NCI-H2196 treated with DMSO at 0.1 percent for 48 hours (cell line): ENCODE data around the gene ANK3.

Source experiments
- DNase-seq: peaks from one replicate; lab custom pipeline; 2025; ENCODE audit not compliant: unreplicated experiment; lab: John Stamatoyannopoulos, UW

Gene ANK3

DNA sequence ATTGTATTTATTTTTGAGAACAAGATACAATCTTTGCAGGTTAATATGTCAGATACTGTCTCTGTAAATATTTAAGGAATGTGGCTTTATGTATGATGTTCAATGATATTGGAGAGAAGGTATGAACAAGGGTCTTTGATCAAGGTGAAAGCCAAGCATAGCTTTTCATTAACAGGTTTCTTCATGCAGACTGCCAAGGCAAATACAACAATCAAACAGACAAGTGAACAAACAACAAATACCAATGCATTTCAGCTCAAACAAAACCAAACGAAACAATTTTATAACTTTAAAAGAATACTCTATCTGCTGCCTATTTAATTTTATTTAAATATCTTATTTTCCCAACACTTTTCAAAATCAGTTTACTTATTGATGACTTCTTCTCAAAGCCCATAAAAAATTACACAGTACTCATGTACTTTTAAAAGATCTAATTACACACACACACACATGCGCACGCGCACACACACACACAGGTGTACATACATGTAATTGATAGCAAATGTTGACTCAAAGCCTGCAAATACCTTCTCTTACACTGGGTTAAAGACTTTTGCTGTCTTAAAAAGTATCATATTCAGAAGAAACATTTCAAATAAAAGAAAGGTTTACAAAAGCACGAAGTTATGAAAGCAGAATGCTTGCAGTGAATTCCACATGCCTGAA, 282.2 kb downstream of the ANK3 start:
- DNase-seq: no peak

DNA sequence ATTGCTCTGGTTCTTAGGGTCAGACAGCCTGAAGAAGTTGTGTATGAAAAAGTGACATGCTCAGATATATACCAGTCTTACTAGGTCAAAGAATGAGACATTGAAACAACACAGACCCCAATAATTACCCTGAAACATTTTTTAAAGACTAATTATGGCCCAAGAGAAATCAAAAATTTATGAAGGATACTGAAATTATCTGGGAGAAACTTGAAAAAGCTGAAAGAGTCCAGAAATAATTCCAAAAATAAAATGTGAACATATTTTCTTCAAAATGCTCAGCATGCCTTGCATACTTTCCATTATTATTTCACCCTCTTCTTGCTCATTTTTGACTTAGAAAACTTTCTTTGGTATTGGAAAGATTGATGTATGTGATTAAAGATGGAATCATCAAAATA, 284.4 kb downstream of the ANK3 start:
- DNase-seq: no peak

- DNase-seq: no peak
These were observed 287.9 kb downstream of the ANK3 start for GRCh38 chr10:60101821-60102220.

- DNase-seq: no peak
These were observed 289.5 kb downstream of the ANK3 start for GRCh38 chr10:60099998-60100747.

GRCh38 chr10:60098677-60099601, 290.7 kb downstream of the ANK3 start:
- no peak for DNase-seq

- no peak for DNase-seq
These were observed 292.7 kb downstream of the ANK3 start for GRCh38 chr10:60096761-60097513.

GRCh38 chr10:60093317-60093716, 296.4 kb downstream of the ANK3 start:
- no peak for DNase-seq

- no peak for DNase-seq
These were observed 302.8 kb downstream of the ANK3 start for GRCh38 chr10:60086862-60087261.

DNA sequence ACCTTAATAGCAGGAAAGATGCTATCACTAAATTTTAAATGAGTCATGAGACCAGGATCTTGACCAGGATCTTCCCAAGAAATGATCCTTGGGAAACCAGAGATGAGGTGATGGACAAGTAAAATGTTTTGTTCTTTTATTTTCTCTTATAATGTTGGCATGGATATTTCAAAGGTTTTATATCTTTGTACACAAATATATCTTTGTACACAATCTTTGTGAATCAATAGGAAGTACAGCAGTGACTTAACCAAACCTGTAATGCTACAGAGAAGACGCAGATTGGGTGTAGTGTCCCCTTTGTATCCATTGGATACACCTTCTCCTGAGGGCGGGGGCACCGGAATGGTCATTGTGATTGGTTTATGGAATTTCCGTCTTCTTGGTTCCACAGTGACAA, 303.3 kb downstream of the ANK3 start:
- no peak for DNase-seq

DNA sequence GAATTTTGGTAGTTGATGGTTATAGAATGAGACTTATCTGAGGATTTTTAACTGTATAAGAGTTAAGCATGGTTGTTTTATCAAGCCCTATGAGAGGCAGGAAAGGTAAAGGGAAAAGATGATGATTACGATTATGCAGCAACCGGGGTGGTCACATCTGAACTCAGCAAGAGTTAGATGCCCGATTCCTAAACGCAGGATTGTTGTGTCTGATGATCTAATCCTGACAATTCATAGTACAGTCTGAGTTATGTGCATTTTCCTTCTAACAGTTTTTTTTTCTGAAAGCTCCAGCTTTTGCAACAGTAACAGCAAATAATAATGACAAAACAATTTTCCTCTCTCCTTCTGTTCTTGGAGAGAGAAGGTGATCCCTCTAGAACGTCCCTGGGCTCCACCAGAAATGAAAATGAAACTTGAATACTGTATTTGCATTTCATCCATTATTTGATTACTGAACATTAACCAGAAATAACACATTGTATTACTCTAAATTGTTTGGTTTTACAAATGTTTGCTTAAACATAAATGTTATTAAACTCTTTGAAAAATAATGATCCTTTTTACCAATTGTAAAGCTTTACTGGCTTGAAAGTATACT, 306.8 kb downstream of the ANK3 start:
- no peak for DNase-seq

GRCh38 chr10:60082341-60082740, 307.3 kb downstream of the ANK3 start:
- DNase-seq: no peak

DNA sequence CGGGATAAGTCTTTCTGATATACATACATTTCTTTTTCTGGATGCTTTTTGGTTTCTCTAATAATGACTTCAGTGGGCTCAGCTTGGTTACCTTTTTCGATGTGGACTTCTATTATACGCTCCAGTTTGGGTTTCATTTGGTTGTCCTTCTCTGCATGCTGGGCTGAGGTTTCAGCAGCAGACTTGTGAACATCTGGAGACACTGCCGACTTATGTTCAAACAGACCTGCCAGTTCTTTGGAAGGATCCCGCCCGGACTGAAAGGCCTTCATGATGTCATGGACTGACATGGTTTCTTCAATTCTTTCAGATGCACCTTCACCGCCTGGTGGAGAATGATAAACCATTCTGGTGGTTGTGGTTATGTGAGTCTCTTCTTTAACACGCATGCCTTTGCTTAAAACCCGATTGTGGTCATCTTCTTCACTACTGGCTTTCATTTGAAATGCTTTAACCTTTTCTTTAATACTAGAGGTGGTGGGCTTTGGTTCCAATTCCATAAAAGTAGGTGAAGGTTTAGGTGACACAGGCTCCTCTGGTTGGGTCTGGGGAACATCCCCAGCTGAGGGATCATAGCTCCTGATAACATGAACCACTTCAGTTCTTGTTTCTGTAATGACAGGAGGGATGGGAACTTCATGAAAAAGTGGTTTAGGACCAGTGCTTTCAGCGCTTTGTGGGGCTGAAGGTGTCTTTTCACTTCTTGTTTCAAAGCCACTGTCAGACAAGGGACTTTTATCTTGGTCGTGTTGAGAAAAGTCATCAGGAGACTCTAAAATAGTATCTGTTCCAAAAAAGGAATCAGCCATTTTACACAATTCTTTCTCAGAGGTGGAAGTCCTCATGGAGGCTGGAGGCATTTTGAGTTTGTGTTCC, 315.7 kb downstream of the ANK3 start:
- DNase-seq: no peak

DNA sequence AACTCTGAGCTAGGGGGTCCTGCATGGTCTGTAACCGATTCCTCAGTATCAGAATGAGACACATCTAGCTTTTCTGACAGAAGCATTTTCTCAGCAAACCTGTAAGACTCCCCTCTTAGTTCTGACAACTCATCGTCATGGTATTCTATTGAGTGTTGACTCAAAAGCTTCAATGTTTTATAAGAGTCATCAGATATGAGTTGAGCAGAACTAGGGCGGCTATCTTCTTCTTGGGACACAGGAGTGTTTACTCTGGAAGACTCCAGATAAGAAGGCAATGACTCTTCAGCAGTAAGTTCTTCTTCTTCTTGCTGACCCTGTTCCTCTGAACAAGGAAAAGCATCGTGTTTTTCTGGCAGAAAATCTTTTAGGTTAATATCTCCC, 316.3 kb downstream of the ANK3 start:
- no peak for DNase-seq

DNA sequence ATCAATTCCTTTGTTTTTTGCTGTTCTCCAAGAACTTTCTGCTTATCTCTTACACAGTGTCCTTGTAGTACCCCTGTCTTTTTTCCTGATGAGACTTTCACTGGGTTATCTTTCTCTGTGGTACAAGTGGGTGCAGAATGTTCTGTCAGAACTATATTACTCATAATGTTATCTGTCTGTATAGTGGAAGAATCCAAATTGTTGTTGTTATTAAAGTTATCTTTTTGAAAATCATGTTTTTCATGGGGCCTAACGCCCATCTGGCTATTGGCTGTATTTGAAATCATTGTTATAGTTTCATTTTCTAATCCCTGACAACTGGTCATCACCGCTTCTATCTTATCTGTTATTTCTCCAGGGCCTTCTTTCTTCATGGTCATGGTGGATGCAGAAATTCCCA, 320.4 kb downstream of the ANK3 start:
- DNase-seq: no peak

DNA sequence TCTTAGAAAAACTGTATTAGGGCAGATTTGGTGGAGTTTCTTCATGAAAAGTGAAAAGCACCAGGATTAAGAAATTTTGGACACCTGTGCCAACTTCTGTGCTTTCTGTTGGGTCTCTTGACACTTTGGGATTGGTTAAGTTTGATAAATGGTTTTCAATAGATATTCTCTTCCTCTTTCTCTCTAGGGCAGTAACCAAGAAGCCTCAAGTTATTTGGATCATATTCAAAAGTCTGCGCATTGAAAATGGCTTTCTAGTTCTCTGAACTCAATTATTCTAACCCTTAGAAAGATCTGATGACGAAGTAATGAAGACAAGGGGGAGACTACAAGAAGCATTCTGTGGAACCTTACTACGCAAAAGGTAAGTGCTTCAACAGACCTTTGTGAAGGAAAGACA, 339.3 kb downstream of the ANK3 start:
- DNase-seq: no peak

GRCh38 chr10:60048091-60048501, 341.6 kb downstream of the ANK3 start:
- DNase-seq: no peak

DNA sequence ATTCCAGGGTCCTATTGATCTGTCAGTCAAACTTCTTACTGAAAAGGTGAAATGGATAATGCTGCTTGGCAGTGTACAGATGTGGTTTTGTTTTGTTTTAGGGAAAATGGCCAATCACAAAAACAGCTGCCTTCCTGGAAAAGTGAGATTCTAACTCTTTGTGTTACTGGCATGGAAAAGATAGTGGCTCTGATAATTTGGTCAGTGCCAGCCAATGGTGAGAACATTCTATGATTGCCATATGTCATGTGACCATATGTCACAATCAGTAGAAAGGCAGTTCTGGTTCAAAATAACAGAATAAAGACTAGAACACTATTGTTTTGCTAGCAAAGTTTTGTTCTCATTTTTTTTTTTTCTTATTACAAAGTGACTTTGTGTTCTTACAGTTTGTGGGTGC, 344.1 kb downstream of the ANK3 start:
- no peak for DNase-seq

GRCh38 chr10:60044971-60045370, 344.7 kb downstream of the ANK3 start:
- no peak for DNase-seq

- DNase-seq: no peak
These were observed 345.4 kb downstream of the ANK3 start for GRCh38 chr10:60044242-60044641.
